WI38 (cell line): ENCODE results near the gene ELP2.

ENCODE experiments used
- H3K4me3 ChIP-seq: 2 replicates; pipeline ENCODE4 v1.5.1; 2011; ENCODE audit warnings: low read depth, mild to moderate bottlenecking, control low read depth, low read length
- TF ChIP-seq, protein P1 (sequence below): IDR thresholded peaks from 2 replicates; pipeline ENCODE4 v1.5.1; 2012; ENCODE audit warnings: low read depth, mild to moderate bottlenecking, control low read depth, low read length

The ELP2 gene

DNA sequence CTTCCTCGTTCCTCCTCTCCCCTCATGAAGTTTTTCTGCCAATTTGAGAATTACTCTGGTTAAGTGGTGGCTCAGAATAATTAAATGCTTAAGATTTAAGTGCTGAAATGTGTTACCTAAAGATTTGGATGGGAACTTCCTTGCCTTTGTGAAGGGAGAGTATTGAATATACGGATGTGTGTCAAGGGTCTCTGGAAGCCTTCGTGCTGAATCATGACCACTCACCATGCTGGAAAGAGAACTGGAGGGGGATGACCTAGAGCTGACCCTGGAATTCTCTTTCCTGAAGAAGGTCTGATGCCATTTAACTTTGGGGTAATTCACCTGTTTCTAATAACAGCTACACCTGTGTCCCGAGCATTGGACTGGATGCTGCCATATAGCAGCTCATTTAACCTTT, 59.8 kb downstream of the ELP2 start:
- TF ChIP-seq, protein P1, sequence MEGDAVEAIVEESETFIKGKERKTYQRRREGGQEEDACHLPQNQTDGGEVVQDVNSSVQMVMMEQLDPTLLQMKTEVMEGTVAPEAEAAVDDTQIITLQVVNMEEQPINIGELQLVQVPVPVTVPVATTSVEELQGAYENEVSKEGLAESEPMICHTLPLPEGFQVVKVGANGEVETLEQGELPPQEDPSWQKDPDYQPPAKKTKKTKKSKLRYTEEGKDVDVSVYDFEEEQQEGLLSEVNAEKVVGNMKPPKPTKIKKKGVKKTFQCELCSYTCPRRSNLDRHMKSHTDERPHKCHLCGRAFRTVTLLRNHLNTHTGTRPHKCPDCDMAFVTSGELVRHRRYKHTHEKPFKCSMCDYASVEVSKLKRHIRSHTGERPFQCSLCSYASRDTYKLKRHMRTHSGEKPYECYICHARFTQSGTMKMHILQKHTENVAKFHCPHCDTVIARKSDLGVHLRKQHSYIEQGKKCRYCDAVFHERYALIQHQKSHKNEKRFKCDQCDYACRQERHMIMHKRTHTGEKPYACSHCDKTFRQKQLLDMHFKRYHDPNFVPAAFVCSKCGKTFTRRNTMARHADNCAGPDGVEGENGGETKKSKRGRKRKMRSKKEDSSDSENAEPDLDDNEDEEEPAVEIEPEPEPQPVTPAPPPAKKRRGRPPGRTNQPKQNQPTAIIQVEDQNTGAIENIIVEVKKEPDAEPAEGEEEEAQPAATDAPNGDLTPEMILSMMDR, result no peak
- no peak overlapping the region for H3K4me3 ChIP-seq

DNA sequence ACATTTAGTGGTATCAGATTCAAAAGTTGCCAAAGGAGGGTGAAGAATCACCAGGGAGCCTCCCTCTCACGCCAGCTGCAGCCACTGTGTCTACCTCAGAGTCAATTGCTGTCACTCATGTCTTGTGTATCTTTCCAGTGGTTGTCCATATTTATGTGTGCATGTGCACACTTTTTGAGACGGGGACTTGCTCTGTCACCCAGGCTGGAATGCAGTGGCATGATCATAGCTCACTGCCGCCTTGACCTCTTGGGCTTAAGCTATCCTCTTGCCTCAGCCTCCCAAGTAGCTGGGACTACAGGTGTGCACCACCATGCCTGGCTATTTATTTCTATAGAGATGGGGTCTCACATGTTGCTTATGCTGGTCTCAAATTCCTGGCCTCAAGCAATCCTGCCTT, 61.6 kb downstream of the ELP2 start:
- H3K4me3 ChIP-seq, result no peak overlapping the region
- TF ChIP-seq, protein P1, result no peak

DNA sequence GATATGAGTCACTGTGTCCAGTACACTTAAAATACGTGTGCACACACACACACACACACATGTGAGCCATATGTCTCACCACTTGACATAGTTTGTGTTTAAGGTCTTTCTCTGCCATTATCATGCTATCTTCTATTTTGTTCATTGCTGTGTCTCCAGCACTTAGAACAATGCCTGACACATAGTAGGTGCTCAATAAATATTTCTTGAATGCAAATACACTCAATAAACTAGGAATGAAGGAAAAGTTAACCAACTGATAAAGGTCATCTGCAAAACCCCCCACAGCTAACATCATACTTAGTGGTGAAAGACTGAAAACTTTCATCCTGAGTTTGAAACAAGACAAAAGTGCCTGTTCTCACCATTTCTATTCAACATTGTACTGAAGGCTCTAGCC, 62.0 kb downstream of the ELP2 start:
- H3K4me3 ChIP-seq, result no peak overlapping the region

DNA sequence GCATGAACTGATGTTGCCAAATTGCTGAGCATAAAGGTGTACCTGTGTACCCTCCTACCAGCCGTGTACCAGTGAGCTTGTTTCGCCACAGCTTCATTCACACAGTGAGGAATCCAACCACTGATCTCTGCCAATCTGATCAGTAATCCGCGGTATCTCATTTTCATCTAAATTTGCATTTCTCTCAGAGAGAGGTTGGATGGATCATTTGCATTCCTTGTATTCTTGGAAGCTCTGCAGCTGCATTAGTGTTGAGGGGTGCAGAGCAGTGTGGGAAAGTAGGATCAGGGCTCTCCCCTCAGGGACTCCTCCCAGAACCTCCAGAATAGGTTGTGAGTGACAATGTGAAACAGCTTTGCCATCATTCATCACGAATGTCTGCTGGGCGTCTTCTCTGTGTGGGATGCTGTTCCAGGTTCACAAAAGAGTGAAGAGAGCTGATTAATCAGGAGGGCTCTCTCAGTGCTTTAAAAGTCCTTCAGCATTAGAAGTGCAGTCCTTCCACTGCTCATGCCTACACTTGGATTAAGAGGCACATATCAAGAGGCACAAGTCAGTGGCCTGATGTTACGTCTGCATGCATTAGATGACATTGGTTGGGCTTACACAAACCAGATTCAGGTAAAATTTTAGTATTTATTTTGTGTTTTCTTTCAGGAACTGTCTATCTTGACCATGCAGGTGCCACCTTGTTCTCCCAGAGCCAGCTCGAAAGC, 65.1 kb downstream of the ELP2 start:
- no peak overlapping the region for H3K4me3 ChIP-seq
- TF ChIP-seq, protein P1, result no peak

More for the DNA sequence above, 62.0 kb downstream of the ELP2 start:
- TF ChIP-seq, protein P1, result no peak

DNA sequence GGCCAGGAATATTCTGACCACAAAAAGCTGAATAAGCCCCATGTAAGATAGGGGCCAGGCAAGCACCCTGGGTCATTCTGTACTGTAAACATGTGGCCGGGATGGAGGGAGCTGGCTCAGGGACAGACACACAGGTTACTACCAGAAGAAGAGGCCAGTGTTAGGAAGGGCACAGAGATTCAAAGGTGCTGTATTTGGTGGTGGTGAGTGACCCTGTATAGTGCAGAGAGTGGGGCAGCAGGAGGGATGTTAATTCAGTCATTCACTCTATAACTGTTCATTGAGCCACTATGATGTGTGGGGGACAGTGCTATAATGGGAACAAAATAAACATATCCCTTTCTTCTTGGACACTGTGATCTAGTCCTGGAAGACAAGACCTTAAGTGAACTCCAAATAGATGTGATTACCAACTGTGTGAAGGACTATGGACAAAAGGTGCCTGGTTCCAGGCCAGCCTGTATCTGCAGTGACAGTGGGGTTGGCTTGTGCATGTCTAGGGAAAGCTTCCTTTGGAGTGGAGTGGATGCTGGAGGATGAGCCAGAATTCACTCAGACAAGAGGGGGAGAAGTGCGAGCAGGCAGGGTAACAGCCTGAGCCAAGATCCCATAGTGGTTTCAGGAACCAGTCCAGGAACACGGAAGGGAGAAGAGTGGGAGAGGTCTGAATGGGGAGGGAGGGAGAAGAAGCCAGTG, 65.9 kb downstream of the ELP2 start:
- no peak overlapping the region for H3K4me3 ChIP-seq
- TF ChIP-seq, protein P1, result no peak

DNA sequence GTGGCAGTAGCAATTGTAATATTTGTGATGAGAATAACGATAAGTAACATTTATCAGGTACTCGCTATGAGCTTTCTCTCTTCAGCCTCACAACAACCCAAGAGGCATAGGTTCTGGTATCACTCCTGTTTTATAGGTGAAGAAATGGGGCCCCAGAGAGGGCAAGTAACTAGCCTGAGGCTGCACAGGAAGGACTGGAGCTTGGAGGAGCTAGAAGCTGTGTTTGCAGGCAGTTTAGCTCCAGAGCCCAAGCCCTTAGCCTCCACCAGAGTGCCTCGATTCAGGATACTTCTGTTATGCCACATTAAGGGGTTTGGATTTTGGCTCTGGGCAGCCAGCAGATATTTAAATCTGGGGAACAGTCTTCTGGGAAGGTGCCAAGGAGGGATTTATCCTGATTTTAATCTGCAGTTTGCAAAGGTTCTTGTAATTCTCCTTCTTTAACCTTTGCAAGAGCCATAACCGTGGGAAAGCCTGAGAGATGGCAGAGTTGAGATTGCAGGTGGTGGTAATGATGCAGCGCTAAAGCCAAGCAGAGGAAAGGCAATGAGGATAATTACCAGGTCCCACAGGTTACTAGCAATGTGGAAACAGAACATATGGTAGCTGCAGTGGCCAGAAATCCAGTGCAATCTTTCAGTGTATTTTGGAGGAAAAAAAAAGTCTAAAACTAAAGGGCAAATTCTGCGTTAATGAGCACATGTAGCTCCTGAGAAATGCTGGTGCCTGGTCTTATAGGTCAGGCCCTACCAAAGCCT, 66.7 kb downstream of the ELP2 start:
- TF ChIP-seq, protein P1, result no peak

More for the DNA sequence above, 66.7 kb downstream of the ELP2 start:
- H3K4me3 ChIP-seq, result no peak overlapping the region
